DMS53 treated with DMSO at 0.1 percent for 48 hours (cell line): ENCODE data around the gene C19orf25.
"Not testable (repeated sequence)": the region's sequence is repeated elsewhere in the genome, so short reads cannot be mapped to it uniquely, and the experiment has no call there.

Experiments used
- DNase-seq: peaks from one replicate; lab custom pipeline; 2025; ENCODE audit not compliant: unreplicated experiment; lab: John Stamatoyannopoulos, UW

Gene C19orf25

DNA sequence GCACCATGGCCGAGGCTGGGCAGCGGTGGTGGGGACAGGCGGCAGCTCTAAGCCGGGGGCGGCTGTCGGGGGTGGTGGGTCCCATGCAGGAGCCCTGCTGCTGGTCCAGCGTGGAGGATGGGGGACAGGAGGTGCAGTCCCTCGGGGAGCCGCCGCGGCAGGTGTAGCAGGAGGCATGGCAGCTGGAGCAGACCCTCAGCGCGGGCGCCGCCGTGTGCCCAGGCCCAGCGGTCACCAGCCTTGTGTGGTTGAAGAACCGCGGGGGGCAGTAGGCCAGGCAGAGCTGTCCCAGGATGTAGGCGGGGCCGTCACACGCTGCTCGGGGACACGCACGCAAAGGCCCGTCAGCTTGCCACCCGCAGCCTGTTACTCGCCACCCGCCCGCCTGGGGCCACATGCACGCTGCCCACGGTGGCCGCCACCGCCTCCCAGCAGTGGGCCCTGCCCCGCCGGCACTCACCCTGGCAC, 2.9 kb upstream of the C19orf25 start:
- no peak for DNase-seq

GRCh38 chr19:1481224-1481892, 2.3 kb upstream of the C19orf25 start:
- no peak for DNase-seq

GRCh38 chr19:1477056-1477455, 2.0 kb downstream of the C19orf25 start:
- not testable (repeated sequence) for DNase-seq

GRCh38 chr19:1475751-1476437, 3.1 kb downstream of the C19orf25 start:
- no peak for DNase-seq

- no peak for DNase-seq
These were observed 4.2 kb downstream of the C19orf25 start for GRCh38 chr19:1474765-1475351.

GRCh38 chr19:1474011-1474764, 4.8 kb downstream of the C19orf25 start:
- no peak for DNase-seq

DNA sequence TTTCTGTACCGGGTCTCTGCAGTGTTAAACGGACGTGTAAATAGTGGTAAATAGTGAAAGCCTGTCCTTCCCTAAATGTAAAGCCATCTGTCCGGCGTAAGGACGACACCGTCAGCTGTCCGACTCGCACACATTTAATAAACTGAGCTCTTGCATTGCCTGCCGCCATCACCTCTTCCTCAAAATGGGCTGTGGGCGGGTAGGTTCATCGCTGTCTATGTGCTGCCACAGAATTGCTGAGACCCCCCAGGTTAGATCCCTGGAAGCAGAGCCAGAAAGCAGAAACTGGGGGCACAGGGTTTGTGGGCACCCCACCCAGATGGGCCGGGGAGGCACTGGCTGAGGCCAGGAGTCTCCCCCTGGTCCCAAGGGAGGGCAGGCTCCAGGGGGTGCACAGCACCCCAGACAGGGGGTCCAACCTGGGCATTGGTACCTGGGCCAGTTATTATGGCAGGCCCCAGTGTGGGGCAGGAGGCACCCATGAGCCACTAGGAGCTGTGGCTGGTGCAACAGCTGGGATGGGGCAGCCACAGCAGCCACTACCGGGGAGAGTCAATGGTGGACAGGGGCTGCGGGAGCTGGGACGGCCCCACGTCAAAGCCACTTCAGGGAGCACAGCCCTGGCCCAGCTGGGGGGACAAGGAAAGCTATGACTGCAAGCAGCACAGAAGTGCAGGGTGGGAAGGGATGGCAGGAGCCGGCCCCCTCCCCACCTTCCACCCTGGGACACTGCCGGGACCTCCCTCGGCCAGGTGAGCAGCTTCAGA, 5.7 kb downstream of the C19orf25 start:
- DNase-seq: no peak

DNA sequence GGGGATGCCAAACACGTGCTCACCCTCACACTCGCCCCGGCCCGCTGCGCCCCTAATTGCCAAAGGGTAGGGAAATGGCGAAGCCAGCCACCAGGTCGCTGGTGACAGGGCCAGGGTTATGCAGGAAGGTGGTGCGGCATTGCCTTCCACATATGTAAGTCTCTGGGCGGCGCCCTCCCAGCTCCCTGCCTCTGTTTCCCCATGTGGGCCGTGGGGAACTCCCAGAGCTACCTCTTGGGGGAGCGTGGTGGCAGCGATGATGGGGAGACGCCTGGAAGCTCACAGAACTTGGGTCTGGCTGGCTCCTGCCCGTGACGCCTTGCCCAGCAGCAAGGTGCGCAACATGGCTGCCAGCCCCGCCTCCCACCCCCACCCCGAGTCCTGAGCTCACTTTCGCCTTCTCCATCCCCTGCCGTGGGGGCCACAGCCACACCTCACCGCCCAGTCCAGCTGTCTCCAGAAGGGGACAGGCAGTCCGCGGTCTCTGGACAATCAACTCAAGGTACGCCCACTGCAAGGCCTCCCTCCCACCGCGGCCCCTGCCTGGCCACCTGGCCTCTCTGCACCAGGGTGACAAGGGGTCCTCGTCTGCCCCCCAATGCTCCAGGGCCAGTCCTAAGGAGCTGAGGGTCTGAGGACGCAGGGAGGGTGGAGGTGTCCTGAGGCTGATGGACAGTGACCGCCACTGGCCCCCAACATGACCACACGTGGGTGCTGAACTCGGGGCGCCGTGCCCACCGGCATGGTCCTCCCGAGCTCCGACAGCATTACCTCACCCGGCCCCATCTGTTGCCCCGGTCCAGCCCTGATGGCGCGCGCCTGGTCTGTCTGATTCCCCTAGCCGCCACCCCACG, 6.6 kb downstream of the C19orf25 start:
- DNase-seq: no peak

- DNase-seq: no peak
These were observed 7.4 kb downstream of the C19orf25 start for GRCh38 chr19:1471515-1472160.

DNA sequence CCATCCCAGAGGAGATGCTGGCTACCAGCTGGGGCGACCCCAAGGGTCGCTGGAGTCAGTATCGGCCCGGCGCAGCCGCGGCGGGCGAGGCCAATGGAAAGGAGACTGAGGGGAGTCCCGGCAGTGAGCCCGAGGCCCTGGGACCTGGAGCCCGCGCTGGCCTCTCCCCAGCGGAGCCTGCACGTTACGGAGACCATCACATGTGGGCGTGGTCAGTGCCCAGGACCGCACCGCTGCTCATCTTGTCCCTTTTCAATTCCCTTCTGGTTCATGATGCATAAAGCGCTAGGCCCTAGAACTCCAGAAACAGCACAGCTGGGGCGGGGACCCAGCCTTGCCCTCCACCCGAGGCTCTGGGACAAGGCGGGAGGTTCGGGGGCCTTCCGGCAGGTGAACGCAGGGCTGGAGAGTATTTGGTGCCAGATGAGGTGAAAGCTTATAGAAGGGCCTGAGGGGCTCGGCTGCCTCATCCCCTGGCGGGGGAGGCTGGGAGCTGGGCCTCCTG, 8.0 kb downstream of the C19orf25 start:
- no peak for DNase-seq

DNA sequence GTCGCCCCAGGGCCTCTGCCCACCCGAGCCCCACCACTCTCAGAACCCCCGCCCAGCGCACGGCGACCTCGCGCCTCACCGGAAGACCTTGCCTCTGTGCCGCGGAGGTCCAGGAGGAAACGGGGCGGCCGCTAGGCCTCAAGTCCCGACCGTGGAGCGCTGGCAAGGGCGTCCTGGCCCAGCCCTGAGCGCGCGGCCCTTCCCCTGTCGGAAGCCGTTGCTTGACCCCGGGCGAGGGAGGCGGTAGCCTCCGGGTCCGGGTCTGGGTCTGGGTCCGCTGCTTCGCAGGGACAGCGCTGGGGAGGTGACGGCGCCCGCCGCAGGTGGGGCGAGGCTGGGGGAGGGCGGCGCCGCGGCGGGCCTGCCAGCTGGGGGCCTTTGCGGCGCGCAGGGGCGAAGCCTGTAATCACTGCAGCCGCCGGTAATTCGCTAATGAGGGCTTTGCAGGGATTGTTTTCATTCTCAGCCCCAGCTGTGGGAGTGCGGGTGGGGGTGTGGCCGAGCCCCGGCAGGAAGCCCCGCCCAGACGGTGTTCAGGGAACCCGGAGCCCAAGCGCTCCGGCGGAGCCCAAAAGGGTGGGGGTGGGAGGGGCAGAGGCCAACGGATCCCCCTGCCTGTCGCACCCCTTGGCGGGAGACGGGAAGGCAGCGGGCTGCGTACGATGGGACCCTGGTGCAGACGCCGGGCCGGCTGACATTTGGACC, 8.6 kb downstream of the C19orf25 start:
- no peak for DNase-seq

DNA sequence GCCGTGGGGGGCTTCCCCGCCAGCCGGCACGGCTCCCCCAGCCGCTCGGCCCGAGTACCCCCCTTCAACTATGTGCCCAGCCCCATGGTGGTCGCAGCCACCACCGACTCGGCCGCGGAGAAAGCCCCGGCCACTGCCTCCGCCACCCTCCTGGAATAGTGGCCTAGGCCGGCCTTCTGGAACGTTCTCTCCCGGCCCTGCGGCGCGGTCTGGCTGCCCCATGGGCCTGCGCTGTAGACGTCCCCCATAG, 9.0 kb downstream of the C19orf25 start:
- DNase-seq: no peak

DNA sequence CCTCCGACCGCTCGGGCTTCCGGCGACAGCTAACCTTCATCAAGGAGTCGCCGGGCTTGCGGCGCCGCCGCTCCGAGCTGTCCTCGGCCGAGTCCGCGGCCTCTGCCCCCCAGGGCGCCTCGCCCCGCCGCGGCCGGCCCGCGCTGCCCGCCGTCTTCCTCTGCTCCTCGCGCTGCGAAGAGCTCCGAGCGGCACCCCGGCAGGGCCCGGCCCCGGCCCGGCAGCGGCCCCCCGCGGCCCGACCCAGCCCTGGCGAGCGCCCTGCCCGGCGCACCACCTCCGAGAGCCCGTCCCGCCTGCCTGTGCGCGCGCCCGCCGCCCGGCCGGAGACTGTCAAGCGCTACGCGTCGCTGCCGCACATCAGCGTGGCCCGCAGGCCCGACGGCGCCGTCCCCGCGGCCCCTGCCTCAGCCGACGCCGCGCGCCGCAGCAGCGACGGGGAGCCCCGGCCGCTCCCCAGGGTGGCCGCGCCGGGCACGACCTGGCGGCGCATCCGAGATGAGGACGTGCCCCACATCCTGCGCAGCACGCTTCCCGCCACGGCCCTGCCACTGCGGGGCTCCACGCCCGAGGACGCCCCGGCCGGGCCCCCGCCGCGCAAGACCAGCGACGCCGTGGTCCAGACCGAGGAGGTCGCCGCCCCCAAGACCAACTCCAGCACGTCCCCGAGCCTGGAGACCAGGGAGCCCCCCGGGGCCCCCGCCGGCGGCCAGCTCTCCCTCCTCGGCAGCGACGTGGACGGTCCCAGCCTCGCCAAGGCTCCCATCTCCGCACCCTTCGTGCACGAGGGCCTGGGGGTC, 9.6 kb downstream of the C19orf25 start:
- DNase-seq: no peak

- DNase-seq: no peak
These were observed 10.2 kb downstream of the C19orf25 start for GRCh38 chr19:1468821-1469254.

DNA sequence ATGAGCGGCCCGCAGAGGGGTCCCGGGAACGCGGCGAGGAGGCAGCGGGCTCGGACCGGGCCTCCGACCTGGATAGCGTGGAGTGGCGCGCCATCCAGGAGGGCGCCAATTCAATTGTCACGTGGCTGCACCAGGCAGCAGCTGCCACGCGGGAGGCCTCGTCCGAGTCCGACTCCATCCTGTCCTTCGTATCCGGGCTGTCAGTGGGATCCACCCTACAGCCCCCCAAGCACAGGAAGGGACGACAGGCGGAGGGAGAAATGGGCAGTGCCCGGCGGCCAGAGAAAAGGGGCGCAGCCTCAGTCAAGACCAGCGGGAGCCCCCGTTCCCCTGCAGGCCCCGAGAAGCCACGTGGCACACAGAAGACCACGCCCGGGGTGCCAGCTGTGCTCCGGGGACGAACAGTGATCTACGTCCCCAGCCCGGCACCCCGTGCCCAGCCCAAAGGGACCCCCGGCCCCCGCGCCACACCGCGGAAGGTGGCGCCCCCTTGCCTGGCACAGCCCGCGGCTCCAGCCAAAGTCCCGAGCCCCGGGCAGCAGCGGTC, 10.7 kb downstream of the C19orf25 start:
- no peak for DNase-seq

- no peak for DNase-seq
These were observed 11.3 kb downstream of the C19orf25 start for GRCh38 chr19:1467490-1468273.

- no peak for DNase-seq
These were observed 11.9 kb downstream of the C19orf25 start for GRCh38 chr19:1467215-1467489.
